HEK293 (cell line): ENCODE results near the gene IRX2.

ENCODE experiments used
- CTCF ChIA-PET: fragments of 350-600 bp; formaldehyde crosslinking; extraction: SDS; loops from one replicate; lab custom pipeline; 2021; ENCODE audit warnings: antibody characterized with exemption; lab: Yijun Ruan, JAX
- POLR2A ChIA-PET: fragments of 300-600 bp; formaldehyde crosslinking; extraction: SDS; loops from one replicate; lab custom pipeline; 2020; ENCODE audit warnings: antibody characterized with exemption, inconsistent platforms; lab: Yijun Ruan, JAX
- H3K27ac ChIP-seq: fragments of 200-500 bp; sonication (Bioruptor generic); 2 replicates; pipeline ENCODE4 v1.5.1; 2014; ENCODE audit warnings: low read depth, low read length, control low read depth, inconsistent platforms; ENCODE audit errors: extremely low read depth
- H3K36me3 ChIP-seq, 2 experiments: fragments of 200-500 bp in 1 of 2; sonication (Bioruptor generic) in 1 of 2; 1 replicate in 1 of 2; 2 replicates in 1 of 2; pipeline ENCODE4 v1.5.1; 2014 to 2017; ENCODE audit warnings: inconsistent platforms in 2 of 2, low read length in 2 of 2; ENCODE audit not compliant: control insufficient read depth in 2 of 2, insufficient read depth in 1 of 2
- H3K4me1 ChIP-seq: fragments of 200-500 bp; sonication (Bioruptor generic); 2 replicates; pipeline ENCODE4 v1.5.1; 2014; ENCODE audit warnings: mild to moderate bottlenecking, low read length, inconsistent platforms; ENCODE audit not compliant: control insufficient read depth, insufficient read depth
- H3K4me3 ChIP-seq: 2 replicates; pipeline ENCODE4 v1.5.1; 2011; ENCODE audit warnings: low read depth, mild to moderate bottlenecking, control low read depth, low read length, moderate library complexity
- H3K9me3 ChIP-seq: fragments of 200-500 bp; sonication (Bioruptor generic); 2 replicates; pipeline ENCODE4 v1.5.1; 2014; ENCODE audit warnings: low read depth, low read length, inconsistent platforms; ENCODE audit not compliant: control insufficient read depth, insufficient read depth
- MZF1 ChIP-seq: fragments of 450-650 bp; formaldehyde crosslinking; IDR thresholded peaks from 2 replicates; pipeline ENCODE4 v1.5.1; 2017; ENCODE audit warnings: missing biosample characterization, missing genetic modification characterization, borderline replicate concordance
- ZNF169 ChIP-seq: fragments of 450-650 bp; formaldehyde crosslinking; IDR thresholded peaks from 2 replicates; pipeline ENCODE4 v1.5.1; 2016; ENCODE audit warnings: missing biosample characterization, missing genetic modification characterization
- ZNF184 ChIP-seq: fragments of 450-650 bp; IDR thresholded peaks from 2 replicates; pipeline ENCODE4 v1.5.1; 2018; ENCODE audit warnings: missing biosample characterization, mild to moderate bottlenecking, missing genetic modification characterization
- ZNF19 ChIP-seq: fragments of 450-650 bp; formaldehyde crosslinking; IDR thresholded peaks from 2 replicates; pipeline ENCODE4; 2016; ENCODE audit warnings: missing biosample characterization, missing genetic modification characterization, low read depth
- ZNF214 ChIP-seq: fragments of 450-650 bp; formaldehyde crosslinking; IDR thresholded peaks from 2 replicates; pipeline ENCODE4 v1.5.1; 2017; ENCODE audit warnings: missing biosample characterization, mild to moderate bottlenecking, missing genetic modification characterization, borderline replicate concordance
- ZNF266 ChIP-seq: fragments of 450-650 bp; formaldehyde crosslinking; IDR thresholded peaks from 2 replicates; pipeline ENCODE4 v1.5.1; 2016; ENCODE audit warnings: missing biosample characterization, missing genetic modification characterization, low read depth
- ZNF473 ChIP-seq: fragments of 450-650 bp; formaldehyde crosslinking; IDR thresholded peaks from 2 replicates; pipeline ENCODE4 v1.5.1; 2017; ENCODE audit warnings: missing biosample characterization, missing genetic modification characterization
- ZNF48 ChIP-seq: fragments of 450-650 bp; formaldehyde crosslinking; IDR thresholded peaks from 2 replicates; pipeline ENCODE4 v1.5.1; 2016; ENCODE audit warnings: missing biosample characterization, missing genetic modification characterization
- ZNF560 ChIP-seq: fragments of 450-650 bp; formaldehyde crosslinking; IDR thresholded peaks from 2 replicates; pipeline ENCODE4 v1.5.1; 2017; ENCODE audit warnings: missing biosample characterization, missing genetic modification characterization, borderline replicate concordance
- ZNF626 ChIP-seq: fragments of 450-650 bp; sonication (Bioruptor Pico); formaldehyde crosslinking; IDR thresholded peaks from 2 replicates; pipeline ENCODE4 v1.5.1; 2018; ENCODE audit warnings: missing biosample characterization, missing genetic modification characterization, inconsistent platforms
- ZNF629 ChIP-seq: fragments of 450-650 bp; formaldehyde crosslinking; IDR thresholded peaks from 2 replicates; pipeline ENCODE4 v1.5.1; 2017; ENCODE audit warnings: missing biosample characterization, missing genetic modification characterization
- ZNF670 ChIP-seq: fragments of 450-650 bp; formaldehyde crosslinking; IDR thresholded peaks from 2 replicates; pipeline ENCODE4 v1.5.1; 2016; ENCODE audit warnings: missing biosample characterization, missing genetic modification characterization, low read depth
- ZNF747 ChIP-seq: fragments of 450-650 bp; formaldehyde crosslinking; IDR thresholded peaks from 2 replicates; pipeline ENCODE4 v1.5.1; 2016; ENCODE audit warnings: missing biosample characterization, missing genetic modification characterization
- ZNF777 ChIP-seq: fragments of 450-650 bp; formaldehyde crosslinking; IDR thresholded peaks from 2 replicates; pipeline ENCODE4 v1.5.1; 2017; ENCODE audit warnings: missing biosample characterization, missing genetic modification characterization, borderline replicate concordance
- ZNF830 ChIP-seq: fragments of 450-650 bp; IDR thresholded peaks from 2 replicates; pipeline ENCODE4 v1.5.0; 2018; ENCODE audit warnings: missing biosample characterization, missing genetic modification characterization, low read depth, mild to moderate bottlenecking, moderate library complexity
- ZSCAN4 ChIP-seq: fragments of 450-650 bp; formaldehyde crosslinking; IDR thresholded peaks from 2 replicates; pipeline ENCODE4 v1.5.1; 2017; ENCODE audit warnings: missing biosample characterization, missing genetic modification characterization
- TF ChIP-seq, protein P1 (sequence below): fragments of 450-650 bp; formaldehyde crosslinking; IDR thresholded peaks from 2 replicates; pipeline ENCODE4 v1.5.1; 2016; ENCODE audit warnings: missing biosample characterization, missing genetic modification characterization
- TF ChIP-seq, protein P2 (sequence below): fragments of 450-650 bp; formaldehyde crosslinking; IDR thresholded peaks from 2 replicates; pipeline ENCODE4 v1.5.1; 2016; ENCODE audit warnings: missing biosample characterization, missing genetic modification characterization
- TF ChIP-seq, protein P3 (sequence below): fragments of 450-650 bp; formaldehyde crosslinking; IDR thresholded peaks from 2 replicates; pipeline ENCODE4 v1.5.1; 2016; ENCODE audit warnings: missing biosample characterization, missing genetic modification characterization, low read depth
- TF ChIP-seq, protein P4 (sequence below): fragments of 450-650 bp; formaldehyde crosslinking; IDR thresholded peaks from 2 replicates; pipeline ENCODE4 v1.5.1; 2017; ENCODE audit warnings: missing biosample characterization, missing genetic modification characterization

The IRX2 gene

GRCh38 chr5:2755076-2755680, 3.7 kb upstream of the IRX2 start:
- CTCF ChIA-PET: no interaction called here
- no peak for TF ChIP-seq ZNF48 (tag by site-specific recombination)
- no peak for TF ChIP-seq ZSCAN4 (tag by site-specific recombination)
- no peak for TF ChIP-seq ZNF19
- TF ChIP-seq, protein P1, sequence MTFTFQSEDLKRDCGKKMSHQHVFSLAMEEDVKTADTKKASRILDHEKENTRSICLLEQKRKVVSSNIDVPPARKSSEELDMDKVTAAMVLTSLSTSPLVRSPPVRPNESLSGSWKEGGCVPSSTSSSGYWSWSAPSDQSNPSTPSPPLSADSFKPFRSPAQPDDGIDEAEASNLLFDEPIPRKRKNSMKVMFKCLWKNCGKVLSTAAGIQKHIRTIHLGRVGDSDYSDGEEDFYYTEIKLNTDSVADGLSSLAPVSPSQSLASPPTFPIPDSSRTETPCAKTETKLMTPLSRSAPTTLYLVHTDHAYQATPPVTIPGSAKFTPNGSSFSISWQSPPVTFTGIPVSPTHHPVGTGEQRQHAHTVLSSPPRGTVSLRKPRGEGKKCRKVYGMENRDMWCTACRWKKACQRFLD: no peak
- no peak for TF ChIP-seq ZNF560 (tag by site-specific recombination)
- TF ChIP-seq, protein P2, sequence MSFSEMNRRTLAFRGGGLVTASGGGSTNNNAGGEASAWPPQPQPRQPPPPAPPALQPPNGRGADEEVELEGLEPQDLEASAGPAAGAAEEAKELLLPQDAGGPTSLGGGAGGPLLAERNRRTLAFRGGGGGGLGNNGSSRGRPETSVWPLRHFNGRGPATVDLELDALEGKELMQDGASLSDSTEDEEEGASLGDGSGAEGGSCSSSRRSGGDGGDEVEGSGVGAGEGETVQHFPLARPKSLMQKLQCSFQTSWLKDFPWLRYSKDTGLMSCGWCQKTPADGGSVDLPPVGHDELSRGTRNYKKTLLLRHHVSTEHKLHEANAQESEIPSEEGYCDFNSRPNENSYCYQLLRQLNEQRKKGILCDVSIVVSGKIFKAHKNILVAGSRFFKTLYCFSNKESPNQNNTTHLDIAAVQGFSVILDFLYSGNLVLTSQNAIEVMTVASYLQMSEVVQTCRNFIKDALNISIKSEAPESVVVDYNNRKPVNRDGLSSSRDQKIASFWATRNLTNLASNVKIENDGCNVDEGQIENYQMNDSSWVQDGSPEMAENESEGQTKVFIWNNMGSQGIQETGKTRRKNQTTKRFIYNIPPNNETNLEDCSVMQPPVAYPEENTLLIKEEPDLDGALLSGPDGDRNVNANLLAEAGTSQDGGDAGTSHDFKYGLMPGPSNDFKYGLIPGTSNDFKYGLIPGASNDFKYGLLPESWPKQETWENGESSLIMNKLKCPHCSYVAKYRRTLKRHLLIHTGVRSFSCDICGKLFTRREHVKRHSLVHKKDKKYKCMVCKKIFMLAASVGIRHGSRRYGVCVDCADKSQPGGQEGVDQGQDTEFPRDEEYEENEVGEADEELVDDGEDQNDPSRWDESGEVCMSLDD (tag by site-specific recombination): no peak
- TF ChIP-seq ZNF266 (tag by site-specific recombination): no peak
- TF ChIP-seq ZNF747: no peak
- TF ChIP-seq, protein P3, sequence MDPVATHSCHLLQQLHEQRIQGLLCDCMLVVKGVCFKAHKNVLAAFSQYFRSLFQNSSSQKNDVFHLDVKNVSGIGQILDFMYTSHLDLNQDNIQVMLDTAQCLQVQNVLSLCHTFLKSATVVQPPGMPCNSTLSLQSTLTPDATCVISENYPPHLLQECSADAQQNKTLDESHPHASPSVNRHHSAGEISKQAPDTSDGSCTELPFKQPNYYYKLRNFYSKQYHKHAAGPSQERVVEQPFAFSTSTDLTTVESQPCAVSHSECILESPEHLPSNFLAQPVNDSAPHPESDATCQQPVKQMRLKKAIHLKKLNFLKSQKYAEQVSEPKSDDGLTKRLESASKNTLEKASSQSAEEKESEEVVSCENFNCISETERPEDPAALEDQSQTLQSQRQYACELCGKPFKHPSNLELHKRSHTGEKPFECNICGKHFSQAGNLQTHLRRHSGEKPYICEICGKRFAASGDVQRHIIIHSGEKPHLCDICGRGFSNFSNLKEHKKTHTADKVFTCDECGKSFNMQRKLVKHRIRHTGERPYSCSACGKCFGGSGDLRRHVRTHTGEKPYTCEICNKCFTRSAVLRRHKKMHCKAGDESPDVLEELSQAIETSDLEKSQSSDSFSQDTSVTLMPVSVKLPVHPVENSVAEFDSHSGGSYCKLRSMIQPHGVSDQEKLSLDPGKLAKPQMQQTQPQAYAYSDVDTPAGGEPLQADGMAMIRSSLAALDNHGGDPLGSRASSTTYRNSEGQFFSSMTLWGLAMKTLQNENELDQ (tag by site-specific recombination): no peak
- TF ChIP-seq ZNF629 (tag by site-specific recombination): no peak
- TF ChIP-seq ZNF169 (tag by site-specific recombination): no peak
- no peak for TF ChIP-seq ZNF184 (tag by site-specific recombination)
- TF ChIP-seq ZNF670 (tag by site-specific recombination): no peak
- TF ChIP-seq ZNF777 (tag by site-specific recombination): no peak
- TF ChIP-seq ZNF473 (tag by site-specific recombination): no peak
- TF ChIP-seq ZNF214 (tag by site-specific recombination): no peak
- Histone ChIP-seq H3K36me3 (no peaks in the 10 kb centered on the region), H3K4me1 (no peaks in the 10 kb centered on the region), H3K4me3 (no peak overlapping the region), H3K9me3 (no peaks in the 10 kb centered on the region), H3K27ac (no peak overlapping the region)
- POLR2A ChIA-PET: no interaction called here

- no peak overlapping the region for H3K4me3 ChIP-seq
- no peak for TF ChIP-seq ZNF169 (tag by site-specific recombination)
- TF ChIP-seq, protein P4, sequence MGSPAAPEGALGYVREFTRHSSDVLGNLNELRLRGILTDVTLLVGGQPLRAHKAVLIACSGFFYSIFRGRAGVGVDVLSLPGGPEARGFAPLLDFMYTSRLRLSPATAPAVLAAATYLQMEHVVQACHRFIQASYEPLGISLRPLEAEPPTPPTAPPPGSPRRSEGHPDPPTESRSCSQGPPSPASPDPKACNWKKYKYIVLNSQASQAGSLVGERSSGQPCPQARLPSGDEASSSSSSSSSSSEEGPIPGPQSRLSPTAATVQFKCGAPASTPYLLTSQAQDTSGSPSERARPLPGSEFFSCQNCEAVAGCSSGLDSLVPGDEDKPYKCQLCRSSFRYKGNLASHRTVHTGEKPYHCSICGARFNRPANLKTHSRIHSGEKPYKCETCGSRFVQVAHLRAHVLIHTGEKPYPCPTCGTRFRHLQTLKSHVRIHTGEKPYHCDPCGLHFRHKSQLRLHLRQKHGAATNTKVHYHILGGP: no peak
- no peak for TF ChIP-seq ZNF626 (tag by site-specific recombination)
- TF ChIP-seq MZF1: no peak
- no peak for TF ChIP-seq ZNF830 (tag by site-specific recombination)
- ChIA-PET CTCF (interaction anchor here (0.6 kb wide), 1 partner anchor 11 kb away, joined by 3 read pairs; no protein-coding TSS in a partner anchor), POLR2A (no interaction called here)
- no peaks in the 10 kb centered on the region for H3K36me3 ChIP-seq
- no peaks in the 10 kb centered on the region for H3K4me1 ChIP-seq
- no peaks in the 10 kb centered on the region; the same call in 1 of the 2 replicates for H3K9me3 ChIP-seq
- no peak overlapping the region for H3K27ac ChIP-seq
Measured at GRCh38 chr5:2754581-2755075, 3.2 kb upstream of the IRX2 start.
